Fibroblast of peridontal ligament (primary cell): ENCODE measurements around the gene JARID2.

ENCODE experiments used
- DNase-seq: peaks from one replicate; pipeline ENCODE4 v3.0.0-alpha.2; 2010; ENCODE audit errors: extremely low read depth

Gene JARID2

GRCh38 chr6:15355683-15356099 is 109.8 kb downstream of the JARID2 start:
- DNase-seq: peak; percentile 53

- no peak for DNase-seq
These were observed 110.3 kb downstream of the JARID2 start for GRCh38 chr6:15356179-15356578.

GRCh38 chr6:15356937-15357336 is 111.1 kb downstream of the JARID2 start:
- no peak for DNase-seq

GRCh38 chr6:15357782-15358181 is 111.9 kb downstream of the JARID2 start:
- DNase-seq: no peak

- no peak for DNase-seq
These were observed 112.9 kb downstream of the JARID2 start for GRCh38 chr6:15358579-15359327.

- no peak for DNase-seq
These were observed 113.5 kb downstream of the JARID2 start for GRCh38 chr6:15359335-15359862.

GRCh38 chr6:15360300-15360699 is 114.4 kb downstream of the JARID2 start:
- no peak for DNase-seq

GRCh38 chr6:15361197-15361596 is 115.3 kb downstream of the JARID2 start:
- no peak for DNase-seq

- DNase-seq: no peak
These were observed 116.6 kb downstream of the JARID2 start for GRCh38 chr6:15362274-15363160.

GRCh38 chr6:15363164-15363522 is 117.3 kb downstream of the JARID2 start:
- no peak for DNase-seq

- DNase-seq: no peak
These were observed 117.9 kb downstream of the JARID2 start for GRCh38 chr6:15363523-15364400.

- no peak for DNase-seq
These were observed 118.7 kb downstream of the JARID2 start for GRCh38 chr6:15364401-15365037.

GRCh38 chr6:15365273-15365687 is 119.4 kb downstream of the JARID2 start:
- peak; percentile 59 for DNase-seq

GRCh38 chr6:15366003-15366535 is 120.2 kb downstream of the JARID2 start:
- no peak for DNase-seq

GRCh38 chr6:15366879-15367278 is 121.0 kb downstream of the JARID2 start:
- DNase-seq: no peak

- DNase-seq: peak; percentile 30
These were observed 122.3 kb downstream of the JARID2 start for GRCh38 chr6:15368186-15368585.

- DNase-seq: no peak
These were observed 123.0 kb downstream of the JARID2 start for GRCh38 chr6:15368873-15369272.

GRCh38 chr6:15369838-15370237 is 124.0 kb downstream of the JARID2 start:
- DNase-seq: peak; percentile 77

GRCh38 chr6:15370733-15371671 is 125.1 kb downstream of the JARID2 start:
- no peak for DNase-seq

- DNase-seq: no peak
These were observed 127.1 kb downstream of the JARID2 start for GRCh38 chr6:15372932-15373331.
